Aorta (tissue), 5 donors: ENCODE results near the gene TM9SF4. TPM values are rescaled to one million over a fixed set of nuclear protein-coding genes. Genes with fewer than 3 reads are reported as not detected.
A peak's percentile ranks its signal among the peaks of the same experiment; 100 is the strongest.

ENCODE experiments used
- ATAC-seq: fragments of 200-7000 bp; cut with Tn5 transposase; one replicate; pipeline ENCODE4 v1.9.1; 2022; ENCODE audit warnings: moderate library complexity; ENCODE audit not compliant: low FRiP score
- DNase-seq, 2 donors: peaks; one replicate each; pipeline ENCODE4 v3.0.0-alpha.2; 2020
- H3K27ac ChIP-seq, 2 donors: one replicate each; pipeline ENCODE4 v1.5.1; 2013; ENCODE audit warnings: low read length in 2 of 2, mild to moderate bottlenecking in 2 of 2, moderate library complexity in 2 of 2, control low read depth in 1 of 2, inconsistent platforms in 1 of 2, low read depth in 1 of 2
- H3K27me3 ChIP-seq, 2 donors: one replicate each; pipeline ENCODE4 v1.6.1; 2013; ENCODE audit warnings: control low read depth in 1 of 2, low read length in 1 of 2, mild to moderate bottlenecking in 1 of 2, moderate library complexity in 1 of 2; ENCODE audit not compliant: insufficient read depth in 2 of 2, control insufficient read depth in 1 of 2
- H3K36me3 ChIP-seq, 2 donors: one replicate each; pipeline ENCODE4 v1.6.1; 2013; ENCODE audit warnings: control low read depth in 1 of 2, low read length in 1 of 2, mild to moderate bottlenecking in 1 of 2; ENCODE audit not compliant: insufficient read depth in 2 of 2, control insufficient read depth in 1 of 2
- H3K4me1 ChIP-seq, 2 donors: one replicate each; pipeline ENCODE4 v1.6.1; 2013; ENCODE audit warnings: low read length in 2 of 2, control low read depth in 1 of 2, mild to moderate bottlenecking in 1 of 2, moderate library complexity in 1 of 2; ENCODE audit not compliant: insufficient read depth in 2 of 2, control insufficient read depth in 1 of 2
- H3K4me3 ChIP-seq, 2 donors: one replicate each; pipeline ENCODE4 v1.5.1; 2013; ENCODE audit warnings: low read length in 2 of 2, control low read depth in 1 of 2, mild to moderate bottlenecking in 1 of 2
- H3K9me3 ChIP-seq: one replicate; pipeline ENCODE4 v1.6.1; 2013; ENCODE audit warnings: mild to moderate bottlenecking, low read length; ENCODE audit not compliant: control insufficient read depth
- WGBS, 2 donors: extraction: QIAGEN DNeasy Blood & Tissue Kit; methylation state at CpG; one replicate each; pipeline ENCODE4 v1.1.7; 2013; 5-methylcytosine and 5-hydroxymethylcytosine counted together
- intact Hi-C, 2 donors: fragments of 100-400 bp; cut with DNase I; formaldehyde crosslinking; loops; one replicate each; pipeline versions ENCODE4 v1.14.2 to v1.15.0; 2022
- polyA plus RNA-seq, 2 donors: library from polyadenylated mRNA; stranded (reverse); fragments of 200-250 nt; gene quantifications; one replicate each; pipeline ENCODE4 v1.2.3, GENCODE V29; 2013
- total RNA-seq, 2 donors: library from RNA; stranded (reverse); fragmentation: NEBNext Ultra II Directional; extraction: Animal tissue kit (Norgen Biotek cat#: 25700); gene quantifications; one replicate each; pipeline ENCODE4 v1.2.1, GENCODE V29; 2021
- donor health status: healthy with polysubstance abuse.
- donor health status: Bipolar disorder and iron deficiency.
- donor health status: DM: no; HTN: no; CAD: no.
- donor health status: DM: no; HTN: no; CAD: no.
- donor health status: DM: yes; HTN: yes; CAD: no.

The TM9SF4 gene
- total and polyA plus RNA-seq, 4 donors = 8.1 to 49.0 (median 27.8) TPM

- peaks cover 0 to 4% of the 10 kb centered on the region in 2 donors for H3K36me3 ChIP-seq
- no peaks in the 10 kb centered on the region for H3K9me3 ChIP-seq
- ATAC-seq = no peak
- WGBS, 2 donors = 3% methylated on average over 32 to 40 of the region's 40 CpGs
- H3K4me1 ChIP-seq = peaks cover 0 to 3% of the 10 kb centered on the region in 2 donors
- intact Hi-C loops = loop anchor here in 1 of 2 donors (10.0 kb wide), 2 partner anchors 148 to 278 kb away; partner anchors contain the start of gene ASXL1
- H3K27me3 ChIP-seq = no peaks in the 10 kb centered on the region
- H3K4me3 ChIP-seq = peak overlapping the region; percentile 88 to 95
- DNase-seq = no peak
- H3K27ac ChIP-seq = peak overlapping the region in 1 of 2 donors; percentile 26
Observed at GRCh38 chr20:32206760-32207625, 97.5 kb downstream of the TM9SF4 start.

DNA sequence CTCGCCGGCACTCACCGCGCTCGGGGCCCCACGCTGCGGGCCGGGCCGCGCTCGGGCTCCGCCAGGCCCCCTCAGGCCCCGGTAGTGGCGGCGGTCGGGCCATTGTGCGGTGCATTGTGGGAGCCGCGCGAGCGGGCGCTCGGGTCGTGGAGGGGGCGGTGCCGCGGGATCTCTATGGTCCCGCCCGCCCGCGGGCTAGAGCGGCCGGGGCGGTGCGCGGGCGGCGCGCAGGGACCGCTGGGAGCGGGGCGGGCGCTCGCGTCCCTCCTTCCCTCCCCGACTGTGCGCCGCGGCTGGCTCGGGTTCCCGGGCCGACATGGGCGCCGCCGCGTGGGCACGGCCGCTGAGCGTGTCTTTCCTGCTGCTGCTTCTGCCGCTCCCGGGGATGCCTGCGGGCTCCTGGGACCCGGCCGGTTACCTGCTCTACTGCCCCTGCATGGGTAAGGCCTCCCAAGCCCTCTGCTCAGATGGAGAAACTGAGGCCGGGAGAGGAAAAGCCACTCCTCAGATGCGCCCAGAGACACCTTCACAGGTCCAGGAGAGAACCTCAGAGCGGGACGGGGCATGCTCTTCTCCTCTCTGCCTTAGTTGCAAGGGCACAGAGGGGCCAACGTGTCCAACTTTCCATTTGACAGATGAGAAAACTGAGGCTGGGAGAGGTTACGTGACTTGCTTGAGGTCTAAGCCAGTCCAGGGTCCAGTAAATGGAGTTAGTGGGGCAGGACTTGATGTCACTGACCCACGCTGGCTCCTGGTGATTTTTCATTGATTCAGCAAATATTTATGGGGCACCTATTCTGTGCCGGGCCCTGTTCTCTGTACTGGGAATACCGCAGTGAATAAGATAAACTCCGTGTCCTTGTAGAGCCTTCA, 98.3 kb downstream of the TM9SF4 start, which contains the start of the genes PLAGL2 and POFUT1:
Gene PLAGL2 (minus strand): TSS at position 118 of the 873 bp plus-strand sequence. CDS start 5,565 bp downstream, outside the sequence.
Gene POFUT1 (plus strand): TSS at position 255 of the 873 bp plus-strand sequence. CDS start 62 bp downstream, at position 317.
- peak within 1 kb of the TSS; percentile 88 to 95 for H3K4me3 ChIP-seq
- peak; percentile 96 for ATAC-seq
- intact Hi-C loops = loop anchor here in 1 of 2 donors (10.0 kb wide), 2 partner anchors 147 to 277 kb away; partner anchors contain the start of gene ASXL1
- no peaks in the 10 kb centered on the region for H3K9me3 ChIP-seq
- H3K27ac ChIP-seq = peak within 1 kb of the TSS in 1 of 2 donors; percentile 26
- peaks cover 0 to 4% of the 10 kb centered on the region in 2 donors for H3K36me3 ChIP-seq
- 1% methylated on average over 46 to 74 of the region's 74 CpGs for WGBS, 2 donors
- H3K27me3 ChIP-seq = no peaks in the 10 kb centered on the region
- H3K4me1 ChIP-seq = peaks cover 0 to 3% of the 10 kb centered on the region in 2 donors
- peak; percentile 94 to 97 for DNase-seq

DNA sequence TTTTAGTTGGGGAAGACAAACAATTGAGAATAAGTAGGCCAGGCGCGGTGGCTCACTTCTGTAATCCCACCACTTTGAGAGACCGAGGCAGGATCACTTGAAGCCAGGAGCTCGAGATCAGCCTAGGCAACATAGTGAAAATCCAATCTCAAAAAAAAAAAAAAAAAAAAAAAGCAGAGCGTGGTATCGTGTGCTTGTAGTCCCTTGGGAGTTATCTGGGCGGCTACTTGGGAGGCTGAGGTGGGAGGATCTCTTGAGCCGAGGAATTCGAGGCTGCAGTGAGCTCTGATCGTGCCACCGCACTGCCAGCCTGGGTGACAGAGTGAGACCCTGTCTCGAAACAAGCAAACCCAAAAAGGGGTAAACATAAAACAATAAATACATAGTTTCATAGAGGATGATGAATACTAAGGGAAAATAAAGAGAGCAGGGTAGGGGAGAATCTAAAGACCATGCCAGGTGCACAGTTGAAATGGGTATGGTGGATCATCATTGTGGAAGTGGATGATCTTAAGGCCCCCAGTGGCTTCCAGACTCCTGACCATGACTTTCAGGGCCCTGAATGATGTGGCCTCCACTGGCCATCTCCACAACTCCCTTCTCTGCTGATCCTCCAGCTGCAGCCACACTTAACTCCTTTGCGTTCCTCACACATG, 99.1 kb downstream of the TM9SF4 start:
- DNase-seq = no peak
- peaks cover 0 to 4% of the 10 kb centered on the region in 2 donors for H3K36me3 ChIP-seq
- H3K4me3 ChIP-seq = peak overlapping the region in 1 of 2 donors; percentile 88
- no peaks in the 10 kb centered on the region for H3K9me3 ChIP-seq
- 45 to 47% methylated on average over 13 of the region's 13 CpGs for WGBS, 2 donors
- ATAC-seq = no peak
- intact Hi-C loops = loop anchor here in 1 of 2 donors (10.0 kb wide), 2 partner anchors 146 to 276 kb away; partner anchors contain the start of gene ASXL1
- peaks cover 0 to 3% of the 10 kb centered on the region in 2 donors for H3K4me1 ChIP-seq
- H3K27me3 ChIP-seq = no peaks in the 10 kb centered on the region
- H3K27ac ChIP-seq = no peak overlapping the region

GRCh38 chr20:32209850-32210605, 100.5 kb downstream of the TM9SF4 start:
- DNase-seq = no peak
- H3K27ac ChIP-seq = no peak overlapping the region
- 81% methylated on average over 9 of the region's 9 CpGs for WGBS, 2 donors
- peaks cover 0 to 3% of the 10 kb centered on the region in 2 donors for H3K4me1 ChIP-seq
- intact Hi-C loops = loop anchor here in 1 of 2 donors (10.0 kb wide), 2 partner anchors 145 to 275 kb away; partner anchors contain the start of gene ASXL1
- no peak overlapping the region for H3K4me3 ChIP-seq
- no peak for ATAC-seq
- H3K27me3 ChIP-seq = no peaks in the 10 kb centered on the region
- H3K36me3 ChIP-seq = peaks cover 0 to 4% of the 10 kb centered on the region in 2 donors
- H3K9me3 ChIP-seq = no peaks in the 10 kb centered on the region

DNA sequence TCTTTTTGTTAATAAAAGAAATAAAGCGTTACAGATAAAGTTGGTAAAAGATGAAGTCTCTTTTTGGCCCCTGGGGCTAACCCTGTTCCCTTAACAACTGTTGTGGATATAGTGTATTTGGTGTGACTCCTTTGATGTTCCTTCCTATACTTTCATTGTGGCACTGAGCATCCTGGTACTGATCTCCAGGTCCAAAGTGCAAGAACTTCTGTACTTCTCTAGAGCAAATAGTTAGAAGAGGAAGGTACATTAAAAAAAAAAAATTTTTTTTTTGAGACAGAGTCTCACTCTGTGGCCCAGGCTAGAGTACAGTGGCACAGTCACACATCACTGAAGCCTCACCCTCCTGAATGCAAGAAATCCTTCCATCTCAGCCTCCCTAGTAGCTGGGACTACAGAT, 104.4 kb downstream of the TM9SF4 start:
- H3K36me3 ChIP-seq = peaks cover 0 to 11% of the 10 kb centered on the region in 2 donors
- H3K4me1 ChIP-seq = no peaks in the 10 kb centered on the region
- no peaks in the 10 kb centered on the region for H3K27me3 ChIP-seq
- no peaks in the 10 kb centered on the region for H3K9me3 ChIP-seq
- no peak overlapping the region for H3K27ac ChIP-seq
- 97 to 100% methylated on average over 1 of the region's 1 CpG for WGBS, 2 donors
- H3K4me3 ChIP-seq = no peak overlapping the region
- ATAC-seq (no peak), DNase-seq (no peak)
- intact Hi-C loops = no loop called here

GRCh38 chr20:32215147-32215546, 105.6 kb downstream of the TM9SF4 start:
- DNase-seq (no peak), ATAC-seq (no peak)
- no peaks in the 10 kb centered on the region for H3K4me1 ChIP-seq
- H3K4me3 ChIP-seq = no peak overlapping the region
- no peaks in the 10 kb centered on the region for H3K27me3 ChIP-seq
- intact Hi-C loops = no loop called here
- H3K9me3 ChIP-seq = no peaks in the 10 kb centered on the region
- peaks cover 0 to 11% of the 10 kb centered on the region in 2 donors for H3K36me3 ChIP-seq
- no peak overlapping the region for H3K27ac ChIP-seq
- 87 to 89% methylated on average over 8 of the region's 8 CpGs for WGBS, 2 donors

GRCh38 chr20:32215729-32216128, 106.2 kb downstream of the TM9SF4 start:
- H3K27me3 ChIP-seq = no peaks in the 10 kb centered on the region
- no peak for ATAC-seq
- no peak overlapping the region for H3K27ac ChIP-seq
- 95 to 98% methylated on average over 3 of the region's 3 CpGs for WGBS, 2 donors
- no peak for DNase-seq
- H3K4me3 ChIP-seq = no peak overlapping the region
- intact Hi-C loops = no loop called here
- no peaks in the 10 kb centered on the region for H3K9me3 ChIP-seq
- H3K4me1 ChIP-seq = no peaks in the 10 kb centered on the region
- peaks cover 0 to 10% of the 10 kb centered on the region in 2 donors for H3K36me3 ChIP-seq
